ENCODE data around the gene TLCD3A.
"Not testable (repeated sequence)": the region's sequence is repeated elsewhere in the genome, so short reads cannot be mapped to it uniquely, and the experiment has no call there.

The TLCD3A gene

DNA sequence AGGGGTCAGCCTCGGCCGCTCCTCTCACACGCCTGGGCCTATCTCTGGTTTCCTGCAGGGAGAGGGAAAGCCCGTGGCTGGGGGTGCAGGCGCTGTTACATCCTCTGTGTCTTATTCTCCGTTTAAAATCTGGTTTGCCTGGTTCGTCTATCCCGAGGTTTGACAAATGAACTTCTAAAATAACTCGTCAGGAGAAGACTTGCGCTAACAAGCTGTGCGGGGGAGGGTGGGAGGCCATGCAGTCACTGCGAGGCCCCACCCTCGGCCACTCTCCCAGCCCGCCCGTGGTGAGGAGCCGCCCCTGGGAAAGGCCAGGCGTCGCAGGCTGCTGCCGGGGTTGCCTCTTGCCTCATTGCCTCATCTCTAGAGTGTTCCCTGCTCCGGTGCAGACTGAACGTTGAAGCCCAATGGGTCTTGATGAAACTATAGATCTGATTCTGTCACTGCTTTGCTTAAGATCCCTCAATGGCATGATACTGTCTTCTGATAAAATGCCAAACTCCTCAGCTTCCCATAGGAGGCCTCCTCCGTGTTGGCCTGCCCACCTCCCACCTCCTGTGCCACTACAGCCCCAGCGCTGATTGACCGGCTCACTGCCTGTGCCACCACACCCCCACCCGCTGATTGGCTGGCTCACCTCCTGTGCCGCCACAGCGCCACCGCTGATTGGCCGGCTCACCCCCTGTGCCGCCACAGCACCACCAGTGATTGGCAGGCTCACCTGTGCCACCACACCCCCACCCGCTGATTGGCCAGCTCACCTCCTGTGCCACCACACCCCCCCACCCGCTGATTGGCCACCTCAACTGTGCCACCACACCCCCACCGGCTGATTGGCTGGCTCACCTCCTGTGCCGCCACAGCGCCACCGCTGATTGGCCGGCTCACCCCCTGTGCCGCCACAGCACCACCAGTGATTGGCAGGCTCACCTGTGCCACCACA, 57.8 kb downstream of the TLCD3A start:
- DNase-seq: peak; percentile 45

GRCh38 chr17:790874-791247, 58.5 kb downstream of the TLCD3A start:
- not testable (repeated sequence) for DNase-seq

DNA sequence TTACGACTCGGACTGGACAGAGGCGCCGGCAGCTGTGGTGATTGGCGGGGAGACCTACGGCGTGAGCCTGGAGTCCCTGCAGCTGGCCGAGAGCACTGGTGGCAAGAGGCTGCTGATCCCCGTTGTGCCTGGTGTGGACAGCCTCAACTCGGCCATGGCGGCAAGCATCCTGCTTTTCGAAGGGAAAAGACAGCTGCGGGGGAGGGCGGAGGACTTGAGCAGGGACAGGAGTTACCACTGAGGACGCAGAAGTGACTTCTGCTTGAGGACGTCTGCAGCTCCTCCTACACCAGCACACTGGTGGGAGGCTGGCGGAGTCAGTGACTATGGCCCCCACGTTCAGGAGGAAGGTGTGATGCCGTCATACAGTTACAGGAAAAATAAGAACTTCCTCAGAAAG, 59.4 kb downstream of the TLCD3A start:
- DNase-seq: no peak

DNA sequence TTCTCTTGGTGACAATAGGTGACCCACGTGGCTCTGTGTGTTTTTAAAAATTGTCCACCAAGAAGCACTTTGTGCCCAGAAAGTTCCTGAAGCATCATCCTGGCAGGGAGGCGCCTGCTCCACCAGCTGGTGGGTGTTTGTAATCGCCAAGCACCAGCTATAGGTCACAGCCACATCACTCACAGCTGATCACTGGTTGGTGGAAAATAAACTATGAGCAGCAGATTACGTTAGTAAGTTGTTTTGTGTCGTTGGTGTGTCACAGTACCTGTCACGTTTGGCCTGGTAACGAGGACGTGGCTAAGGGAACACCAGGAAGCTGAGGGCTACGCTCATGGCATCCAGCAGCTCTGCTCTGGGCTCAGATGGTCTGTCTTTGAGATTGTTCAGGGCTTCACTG, 59.9 kb downstream of the TLCD3A start:
- DNase-seq: no peak

Data from retina (tissue), 1 donor.